Thymus (tissue), 11 donors: ENCODE results near the gene ZKSCAN1. TPM values are rescaled to one million over a fixed set of nuclear protein-coding genes. Genes with fewer than 3 reads are reported as not detected.

ENCODE experiments used
- DNase-seq, 9 donors: peaks; one replicate each; pipeline ENCODE4 v3.0.0-alpha.2; 2013; ENCODE audit warnings: low spot score in 9 of 9, low read depth in 6 of 9, missing footprints in 1 of 9
- H3K27ac ChIP-seq, 2 donors: one replicate each; pipeline ENCODE4 v1.5.1; 2013; ENCODE audit warnings: control low read depth in 1 of 2, low read depth in 1 of 2, low read length in 1 of 2, mild to moderate bottlenecking in 1 of 2, moderate library complexity in 1 of 2
- H3K27me3 ChIP-seq, 2 donors: one replicate each; pipeline ENCODE4 v1.5.1; 2013; ENCODE audit warnings: low read length in 1 of 2; ENCODE audit not compliant: control insufficient read depth in 2 of 2, insufficient read depth in 1 of 2
- H3K36me3 ChIP-seq, 2 donors: one replicate each; pipeline ENCODE4 v1.5.1; 2013; ENCODE audit warnings: low read length in 1 of 2, mild to moderate bottlenecking in 1 of 2, moderate library complexity in 1 of 2; ENCODE audit not compliant: control insufficient read depth in 2 of 2, insufficient read depth in 2 of 2
- H3K4me1 ChIP-seq, 2 donors: one replicate each; pipeline ENCODE4 v1.5.1; 2013; ENCODE audit warnings: low read length in 2 of 2; ENCODE audit not compliant: control insufficient read depth in 2 of 2, insufficient read depth in 2 of 2
- H3K4me3 ChIP-seq, 2 donors: one replicate each; pipeline ENCODE4 v1.5.1; 2013; ENCODE audit warnings: low read length in 2 of 2, control low read depth in 1 of 2, mild to moderate bottlenecking in 1 of 2
- H3K9me3 ChIP-seq, 2 donors: one replicate each; pipeline ENCODE4 v1.5.1; 2013; ENCODE audit warnings: low read length in 1 of 2, mild to moderate bottlenecking in 1 of 2; ENCODE audit not compliant: control insufficient read depth in 2 of 2, insufficient read depth in 1 of 2
- WGBS: extraction: QIAGEN DNeasy Blood & Tissue Kit; methylation state at CpG from one replicate; pipeline ENCODE4 v1.1.7; 2013; 5-methylcytosine and 5-hydroxymethylcytosine counted together
- polyA plus RNA-seq: library from polyadenylated mRNA; stranded (reverse); fragments of 200-250 nt; gene quantifications from one replicate; pipeline ENCODE4 v1.2.3, GENCODE V29; 2013
- total RNA-seq: library from RNA; stranded (reverse); fragments of 120-200 nt; gene quantifications from one replicate; pipeline ENCODE4 v1.2.4, GENCODE V29; 2013
- donor health status: healthy.

Gene ZKSCAN1
- total and polyA plus RNA-seq, 2 donors = 17.8 to 61.4 TPM

DNA sequence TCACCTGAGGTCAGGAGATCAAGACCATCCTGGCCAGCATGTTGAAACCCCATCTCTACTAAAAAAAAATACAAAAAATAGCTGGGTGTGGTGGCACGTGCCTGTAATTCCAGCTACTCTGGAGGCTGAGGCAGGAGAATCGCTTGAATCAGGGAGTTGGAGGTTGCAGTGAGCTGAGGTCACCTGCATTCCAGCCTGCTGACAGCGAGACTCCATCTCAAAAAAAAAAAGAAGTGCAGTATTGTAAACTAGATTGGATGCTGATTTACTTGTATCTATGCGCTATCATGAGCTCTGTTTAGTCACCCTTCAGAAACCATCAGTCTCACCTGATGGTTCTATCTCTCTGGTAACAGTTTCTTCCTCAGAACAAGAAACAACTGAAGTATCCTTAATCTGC lies 48.0 kb downstream of the ZKSCAN1 start:
- Histone ChIP-seq H3K27ac (no peak overlapping the region), H3K4me3 (no peak overlapping the region), H3K9me3 (no peaks in the 10 kb centered on the region), H3K36me3 (peaks cover 29 to 51% of the 10 kb centered on the region in 2 donors), H3K4me1 (no peaks in the 10 kb centered on the region), H3K27me3 (no peaks in the 10 kb centered on the region)
- 97% methylated on average over 4 of the region's 4 CpGs for WGBS
- DNase-seq = no peak

GRCh38 chr7:100064162-100064561 lies 48.8 kb downstream of the ZKSCAN1 start:
- 98% methylated on average over 9 of the region's 9 CpGs for WGBS
- Histone ChIP-seq H3K27ac (no peak overlapping the region), H3K4me3 (no peak overlapping the region), H3K9me3 (peaks cover 0 to 4% of the 10 kb centered on the region in 2 donors), H3K27me3 (no peaks in the 10 kb centered on the region), H3K4me1 (no peaks in the 10 kb centered on the region), H3K36me3 (peaks cover 29 to 47% of the 10 kb centered on the region in 2 donors)
- no peak for DNase-seq

DNA sequence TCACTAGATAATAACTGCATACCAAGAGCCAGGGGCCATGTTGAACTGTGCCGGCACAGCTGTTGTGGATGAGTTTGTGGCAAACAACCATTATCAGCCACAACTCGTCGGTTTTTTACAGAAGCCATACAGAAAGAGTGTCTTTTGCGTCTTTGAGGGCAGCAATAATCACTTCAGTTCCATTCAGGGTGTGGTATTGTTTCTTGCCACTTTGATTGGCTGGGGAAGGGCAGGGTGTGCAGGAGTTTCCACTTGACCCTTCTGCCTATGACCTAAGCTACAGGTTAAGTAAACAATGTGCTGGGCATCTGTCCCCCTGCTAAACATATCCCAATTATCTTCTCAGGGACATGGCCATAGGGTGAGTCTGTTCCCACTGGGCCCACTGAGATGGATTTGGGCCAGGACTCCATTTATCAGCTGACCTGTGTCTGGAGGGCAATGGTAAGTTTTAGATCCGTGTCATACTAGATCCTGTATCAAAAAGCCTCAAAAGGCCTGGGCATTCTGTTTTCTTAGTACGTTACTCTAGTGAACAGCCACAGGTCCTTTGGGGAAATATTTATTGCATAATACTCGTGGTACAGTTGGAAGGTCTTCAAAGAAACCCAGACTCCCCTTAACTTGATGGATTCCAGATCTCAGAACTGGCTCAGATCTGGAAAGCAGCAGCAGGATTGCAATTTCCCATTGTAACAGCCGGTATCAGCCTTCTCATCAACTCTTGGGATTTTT lies 50.2 kb downstream of the ZKSCAN1 start:
- 96% methylated on average over 8 of the region's 8 CpGs for WGBS
- no peak for DNase-seq
- no peak overlapping the region for H3K27ac ChIP-seq
- no peaks in the 10 kb centered on the region for H3K27me3 ChIP-seq
- H3K4me3 ChIP-seq = no peak overlapping the region
- peaks cover 32 to 59% of the 10 kb centered on the region in 2 donors for H3K36me3 ChIP-seq
- H3K4me1 ChIP-seq = no peaks in the 10 kb centered on the region
- H3K9me3 ChIP-seq = peaks cover 2 to 12% of the 10 kb centered on the region in 2 donors

DNA sequence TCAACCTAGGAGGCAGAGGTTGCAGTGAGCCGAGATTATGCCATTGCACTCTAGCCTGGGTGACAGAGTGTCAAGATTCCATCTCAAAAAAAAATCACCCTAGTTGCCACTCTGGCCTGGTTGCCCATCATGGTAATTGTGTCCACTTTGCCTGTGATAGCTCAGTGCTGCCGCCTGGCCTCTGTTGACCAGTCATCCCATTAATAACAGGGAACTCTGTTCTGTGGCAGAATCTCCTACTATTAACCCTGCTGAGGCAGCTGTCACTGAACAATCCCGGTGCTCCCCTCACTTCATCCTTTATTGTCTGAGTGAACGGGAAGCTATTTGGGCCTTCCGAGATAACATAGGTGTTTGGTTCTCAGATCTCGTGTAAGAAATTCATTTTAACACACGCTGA lies 51.6 kb downstream of the ZKSCAN1 start:
- no peak overlapping the region for H3K27ac ChIP-seq
- H3K4me1 ChIP-seq = no peaks in the 10 kb centered on the region
- H3K27me3 ChIP-seq = no peaks in the 10 kb centered on the region
- peaks cover 16 to 25% of the 10 kb centered on the region in 2 donors for H3K9me3 ChIP-seq
- H3K36me3 ChIP-seq = peaks cover 46 to 65% of the 10 kb centered on the region in 2 donors
- H3K4me3 ChIP-seq = no peak overlapping the region
- DNase-seq = no peak
- WGBS = 98% methylated on average over 7 of the region's 7 CpGs

GRCh38 chr7:100069991-100070390 lies 54.6 kb downstream of the ZKSCAN1 start:
- Histone ChIP-seq H3K4me3 (no peak overlapping the region), H3K27me3 (no peaks in the 10 kb centered on the region), H3K27ac (no peak overlapping the region), H3K36me3 (peaks cover 58 to 74% of the 10 kb centered on the region in 2 donors), H3K9me3 (peaks cover 26 to 47% of the 10 kb centered on the region in 2 donors), H3K4me1 (no peaks in the 10 kb centered on the region)
- 99% methylated on average over 5 of the region's 5 CpGs for whole genome bisulfite sequencing
- no peak for DNase-seq

- H3K27ac ChIP-seq = no peak overlapping the region
- H3K4me3 ChIP-seq = no peak overlapping the region
- H3K27me3 ChIP-seq = no peaks in the 10 kb centered on the region
- no peak for DNase-seq
- no peaks in the 10 kb centered on the region for H3K4me1 ChIP-seq
- peaks cover 64 to 75% of the 10 kb centered on the region in 2 donors for H3K36me3 ChIP-seq
- H3K9me3 ChIP-seq = peaks cover 26 to 47% of the 10 kb centered on the region in 2 donors
- WGBS = 98% methylated on average over 11 of the region's 11 CpGs
Observed at GRCh38 chr7:100071018-100071723, 55.8 kb downstream of the ZKSCAN1 start.

DNA sequence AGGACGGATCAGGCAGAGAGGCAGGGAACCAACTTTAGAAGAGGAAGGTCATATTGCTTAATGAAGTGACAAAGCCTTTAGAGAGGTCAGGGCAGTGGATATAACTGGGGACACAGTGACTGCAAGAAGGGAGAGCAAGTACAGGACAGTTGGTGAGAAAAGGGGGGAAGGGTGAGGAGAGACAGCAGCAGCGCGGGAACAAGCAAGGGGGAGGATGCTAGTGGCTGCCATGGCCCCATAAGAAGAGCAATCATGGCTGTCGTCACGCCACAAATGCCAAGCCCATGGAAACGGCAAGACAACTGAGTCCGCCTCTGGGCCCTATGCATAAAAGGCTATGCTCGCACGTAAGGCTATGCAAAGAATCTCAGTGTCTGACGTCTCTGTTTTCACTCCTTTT lies 57.1 kb downstream of the ZKSCAN1 start:
- WGBS = 98% methylated on average over 10 of the region's 10 CpGs
- DNase-seq = no peak
- H3K9me3 ChIP-seq = peaks cover 26 to 47% of the 10 kb centered on the region in 2 donors
- H3K4me1 ChIP-seq = no peaks in the 10 kb centered on the region
- peaks cover 74 to 86% of the 10 kb centered on the region in 2 donors for H3K36me3 ChIP-seq
- H3K27me3 ChIP-seq = no peaks in the 10 kb centered on the region
- no peak overlapping the region for H3K4me3 ChIP-seq
- H3K27ac ChIP-seq = no peak overlapping the region

DNA sequence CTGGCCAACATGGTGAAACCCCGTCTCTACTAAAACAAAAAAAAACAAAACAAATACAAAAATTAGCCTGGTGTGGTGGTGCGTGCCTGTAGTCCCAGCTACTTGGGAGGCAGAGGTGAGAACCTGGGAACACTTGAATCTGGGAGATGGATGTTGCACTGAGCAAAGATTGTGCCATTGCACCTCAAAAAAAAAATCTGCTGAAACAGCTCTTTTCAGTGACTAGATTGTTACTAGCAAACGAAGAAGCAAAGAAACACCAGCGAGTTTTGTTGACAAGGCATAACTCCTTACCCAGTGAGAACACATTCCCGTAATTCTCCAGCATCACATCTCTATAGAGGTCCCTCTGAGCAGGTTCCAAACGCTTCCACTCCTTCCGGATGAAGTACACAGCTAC lies 59.4 kb downstream of the ZKSCAN1 start:
- peaks cover 0 to under 1% of the 10 kb centered on the region in 2 donors for H3K4me1 ChIP-seq
- H3K9me3 ChIP-seq = peaks cover 26 to 43% of the 10 kb centered on the region in 2 donors
- peaks cover 71 to 94% of the 10 kb centered on the region in 2 donors for H3K36me3 ChIP-seq
- no peak overlapping the region for H3K27ac ChIP-seq
- H3K27me3 ChIP-seq = no peaks in the 10 kb centered on the region
- WGBS = 96% methylated on average over 7 of the region's 7 CpGs
- DNase-seq = no peak
- no peak overlapping the region for H3K4me3 ChIP-seq

- WGBS = 96% methylated on average over 6 of the region's 6 CpGs
- no peak for DNase-seq
- no peaks in the 10 kb centered on the region for H3K27me3 ChIP-seq
- H3K9me3 ChIP-seq = peaks cover 25 to 37% of the 10 kb centered on the region in 2 donors
- H3K27ac ChIP-seq = no peak overlapping the region
- H3K4me3 ChIP-seq = no peak overlapping the region
- H3K4me1 ChIP-seq = peaks cover 3 to 7% of the 10 kb centered on the region in 2 donors
- H3K36me3 ChIP-seq = peaks cover 67 to 90% of the 10 kb centered on the region in 2 donors
Observed at GRCh38 chr7:100075418-100075817, 60.0 kb downstream of the ZKSCAN1 start.
